Brain microvascular endothelial cell (primary cell): Measurements from ENCODE around the gene MYBPHL.

Experiments
- DNase-seq: peaks from one replicate; pipeline ENCODE4 v3.0.0-alpha.2; 2020
- H3K27ac ChIP-seq: fragments of 250-450 bp; sonication (Bioruptor Pico); 2 replicates; pipeline ENCODE4 v1.5.1; 2020; ENCODE audit warnings: mild to moderate bottlenecking, moderate library complexity
- H3K27me3 ChIP-seq: fragments of 250-450 bp; sonication (Bioruptor Pico); replicated peaks from 2 replicates; pipeline ENCODE4 v1.5.1; 2020; ENCODE audit warnings: mild to moderate bottlenecking
- H3K36me3 ChIP-seq: fragments of 250-450 bp; sonication (Bioruptor Pico); replicated peaks from 2 replicates; pipeline ENCODE4 v1.5.1; 2020; ENCODE audit warnings: mild to moderate bottlenecking
- H3K4me3 ChIP-seq: 2 replicates; pipeline ENCODE4 v1.5.1; 2011; ENCODE audit warnings: low read depth, mild to moderate bottlenecking, control low read depth, low read length, moderate library complexity
- in situ Hi-C: cut with HindIII; loops from 2 replicates; pipeline ENCODE4 v1.10.0; 2017; ENCODE audit warnings: low sequenced_read_pairs, low pct_ligation_motif_present
- TF ChIP-seq, protein P1 (sequence below): IDR thresholded peaks from 2 replicates; pipeline ENCODE4 v1.5.1; 2011; ENCODE audit warnings: low read depth, mild to moderate bottlenecking, moderate library complexity, low read length, control low read depth, inconsistent platforms; ENCODE audit errors: missing control alignments

The MYBPHL gene

DNA sequence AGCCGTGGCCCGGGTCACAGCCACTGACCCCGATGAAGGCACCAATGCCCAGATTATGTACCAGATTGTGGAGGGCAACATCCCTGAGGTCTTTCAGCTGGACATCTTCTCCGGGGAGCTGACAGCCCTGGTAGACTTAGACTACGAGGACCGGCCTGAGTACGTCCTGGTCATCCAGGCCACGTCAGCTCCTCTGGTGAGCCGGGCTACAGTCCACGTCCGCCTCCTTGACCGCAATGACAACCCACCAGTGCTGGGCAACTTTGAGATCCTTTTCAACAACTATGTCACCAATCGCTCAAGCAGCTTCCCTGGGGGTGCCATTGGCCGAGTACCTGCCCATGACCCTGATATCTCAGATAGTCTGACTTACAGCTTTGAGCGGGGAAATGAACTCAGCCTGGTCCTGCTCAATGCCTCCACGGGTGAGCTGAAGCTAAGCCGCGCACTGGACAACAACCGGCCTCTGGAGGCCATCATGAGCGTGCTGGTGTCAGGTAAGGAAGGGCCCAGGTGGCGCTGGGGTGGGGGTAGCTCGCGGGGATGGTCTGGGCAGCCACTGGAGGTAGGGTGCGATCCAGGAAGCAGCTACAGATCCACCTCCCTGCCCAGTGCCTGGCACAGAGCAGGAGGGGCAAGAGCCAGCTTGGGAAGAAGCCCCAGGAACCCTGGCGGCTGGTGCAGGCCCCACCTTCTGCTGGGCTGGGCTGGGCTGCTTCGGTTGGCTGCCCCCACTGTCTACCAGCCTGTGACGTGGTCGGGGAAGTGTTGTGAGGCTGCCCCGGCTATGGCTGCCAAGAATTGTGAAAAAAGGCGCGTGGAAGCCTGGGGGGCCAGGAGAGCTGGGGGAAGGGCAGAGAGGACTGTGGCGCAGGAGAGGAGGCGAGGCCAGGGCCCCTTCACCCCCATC lies 53.7 kb downstream of the MYBPHL start:
- Histone ChIP-seq H3K4me3 (no peak overlapping the region), H3K36me3 (no peaks in the 10 kb centered on the region), H3K27me3 (no peaks in the 10 kb centered on the region), H3K27ac (no peak overlapping the region)
- in situ Hi-C loops = no loop called here
- no peak for DNase-seq
- TF ChIP-seq, protein P1, sequence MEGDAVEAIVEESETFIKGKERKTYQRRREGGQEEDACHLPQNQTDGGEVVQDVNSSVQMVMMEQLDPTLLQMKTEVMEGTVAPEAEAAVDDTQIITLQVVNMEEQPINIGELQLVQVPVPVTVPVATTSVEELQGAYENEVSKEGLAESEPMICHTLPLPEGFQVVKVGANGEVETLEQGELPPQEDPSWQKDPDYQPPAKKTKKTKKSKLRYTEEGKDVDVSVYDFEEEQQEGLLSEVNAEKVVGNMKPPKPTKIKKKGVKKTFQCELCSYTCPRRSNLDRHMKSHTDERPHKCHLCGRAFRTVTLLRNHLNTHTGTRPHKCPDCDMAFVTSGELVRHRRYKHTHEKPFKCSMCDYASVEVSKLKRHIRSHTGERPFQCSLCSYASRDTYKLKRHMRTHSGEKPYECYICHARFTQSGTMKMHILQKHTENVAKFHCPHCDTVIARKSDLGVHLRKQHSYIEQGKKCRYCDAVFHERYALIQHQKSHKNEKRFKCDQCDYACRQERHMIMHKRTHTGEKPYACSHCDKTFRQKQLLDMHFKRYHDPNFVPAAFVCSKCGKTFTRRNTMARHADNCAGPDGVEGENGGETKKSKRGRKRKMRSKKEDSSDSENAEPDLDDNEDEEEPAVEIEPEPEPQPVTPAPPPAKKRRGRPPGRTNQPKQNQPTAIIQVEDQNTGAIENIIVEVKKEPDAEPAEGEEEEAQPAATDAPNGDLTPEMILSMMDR = no peak

DNA sequence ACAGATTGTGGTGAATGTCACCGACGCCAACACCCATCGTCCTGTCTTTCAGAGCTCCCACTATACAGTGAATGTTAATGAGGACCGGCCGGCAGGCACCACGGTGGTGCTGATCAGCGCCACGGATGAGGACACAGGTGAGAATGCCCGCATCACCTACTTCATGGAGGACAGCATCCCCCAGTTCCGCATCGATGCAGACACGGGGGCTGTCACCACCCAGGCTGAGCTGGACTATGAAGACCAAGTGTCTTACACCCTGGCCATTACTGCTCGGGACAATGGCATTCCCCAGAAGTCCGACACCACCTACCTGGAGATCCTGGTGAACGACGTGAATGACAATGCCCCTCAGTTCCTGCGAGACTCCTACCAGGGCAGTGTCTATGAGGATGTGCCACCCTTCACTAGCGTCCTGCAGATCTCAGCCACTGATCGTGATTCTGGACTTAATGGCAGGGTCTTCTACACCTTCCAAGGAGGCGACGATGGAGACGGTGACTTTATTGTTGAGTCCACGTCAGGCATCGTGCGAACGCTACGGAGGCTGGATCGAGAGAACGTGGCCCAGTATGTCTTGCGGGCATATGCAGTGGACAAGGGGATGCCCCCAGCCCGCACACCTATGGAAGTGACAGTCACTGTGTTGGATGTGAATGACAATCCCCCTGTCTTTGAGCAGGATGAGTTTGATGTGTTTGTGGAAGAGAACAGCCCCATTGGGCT lies 54.5 kb downstream of the MYBPHL start:
- Histone ChIP-seq H3K27me3 (no peaks in the 10 kb centered on the region), H3K4me3 (no peak overlapping the region), H3K27ac (no peak overlapping the region), H3K36me3 (no peaks in the 10 kb centered on the region)
- no peak for DNase-seq
- in situ Hi-C loops = no loop called here
- TF ChIP-seq, protein P1 = no peak

DNA sequence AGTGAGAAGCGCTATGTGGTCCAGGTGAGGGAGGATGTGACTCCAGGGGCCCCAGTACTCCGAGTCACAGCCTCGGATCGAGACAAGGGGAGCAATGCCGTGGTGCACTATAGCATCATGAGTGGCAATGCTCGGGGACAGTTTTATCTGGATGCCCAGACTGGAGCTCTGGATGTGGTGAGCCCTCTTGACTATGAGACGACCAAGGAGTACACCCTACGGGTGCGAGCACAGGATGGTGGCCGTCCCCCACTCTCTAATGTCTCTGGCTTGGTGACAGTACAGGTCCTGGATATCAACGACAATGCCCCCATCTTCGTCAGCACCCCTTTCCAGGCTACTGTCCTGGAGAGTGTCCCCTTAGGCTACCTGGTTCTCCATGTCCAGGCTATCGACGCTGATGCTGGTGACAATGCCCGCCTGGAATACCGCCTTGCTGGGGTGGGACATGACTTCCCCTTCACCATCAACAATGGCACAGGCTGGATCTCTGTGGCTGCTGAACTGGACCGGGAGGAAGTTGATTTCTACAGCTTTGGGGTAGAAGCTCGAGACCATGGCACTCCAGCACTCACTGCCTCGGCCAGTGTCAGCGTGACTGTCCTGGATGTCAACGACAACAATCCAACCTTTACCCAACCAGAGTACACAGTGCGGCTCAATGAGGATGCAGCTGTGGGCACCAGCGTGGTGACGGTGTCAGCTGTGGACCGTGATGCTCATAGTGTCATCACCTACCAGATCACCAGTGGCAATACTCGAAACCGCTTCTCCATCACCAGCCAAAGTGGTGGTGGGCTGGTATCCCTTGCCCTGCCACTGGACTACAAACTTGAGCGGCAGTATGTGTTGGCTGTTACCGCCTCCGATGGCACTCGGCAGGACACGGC lies 55.3 kb downstream of the MYBPHL start:
- in situ Hi-C loops = no loop called here
- H3K27ac ChIP-seq = no peak overlapping the region
- TF ChIP-seq, protein P1 = no peak
- DNase-seq = no peak
- no peak overlapping the region for H3K4me3 ChIP-seq
- H3K36me3 ChIP-seq = no peaks in the 10 kb centered on the region
- H3K27me3 ChIP-seq = no peaks in the 10 kb centered on the region

DNA sequence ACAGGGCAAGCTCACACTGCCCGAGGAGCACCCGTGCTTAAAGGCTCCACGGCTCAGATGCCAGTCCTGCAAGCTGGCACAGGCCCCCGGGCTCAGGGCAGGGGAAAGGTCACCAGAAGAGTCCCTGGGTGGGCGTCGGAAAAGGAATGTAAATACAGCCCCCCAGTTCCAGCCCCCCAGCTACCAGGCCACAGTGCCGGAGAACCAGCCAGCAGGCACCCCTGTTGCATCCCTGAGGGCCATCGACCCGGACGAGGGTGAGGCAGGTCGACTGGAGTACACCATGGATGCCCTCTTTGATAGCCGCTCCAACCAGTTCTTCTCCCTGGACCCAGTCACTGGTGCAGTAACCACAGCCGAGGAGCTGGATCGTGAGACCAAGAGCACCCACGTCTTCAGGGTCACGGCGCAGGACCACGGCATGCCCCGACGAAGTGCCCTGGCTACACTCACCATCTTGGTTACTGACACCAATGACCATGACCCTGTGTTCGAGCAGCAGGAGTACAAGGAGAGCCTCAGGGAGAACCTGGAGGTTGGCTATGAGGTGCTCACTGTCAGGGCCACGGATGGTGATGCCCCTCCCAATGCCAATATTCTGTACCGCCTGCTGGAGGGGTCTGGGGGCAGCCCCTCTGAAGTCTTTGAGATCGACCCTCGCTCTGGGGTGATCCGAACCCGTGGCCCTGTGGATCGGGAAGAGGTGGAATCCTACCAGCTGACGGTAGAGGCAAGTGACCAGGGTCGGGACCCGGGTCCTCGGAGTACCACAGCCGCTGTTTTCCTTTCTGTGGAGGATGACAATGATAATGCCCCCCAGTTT lies 56.1 kb downstream of the MYBPHL start:
- DNase-seq = no peak
- Histone ChIP-seq H3K36me3 (no peaks in the 10 kb centered on the region), H3K27ac (no peak overlapping the region), H3K4me3 (no peak overlapping the region), H3K27me3 (no peaks in the 10 kb centered on the region)
- TF ChIP-seq, protein P1 = no peak
- in situ Hi-C loops = no loop called here

DNA sequence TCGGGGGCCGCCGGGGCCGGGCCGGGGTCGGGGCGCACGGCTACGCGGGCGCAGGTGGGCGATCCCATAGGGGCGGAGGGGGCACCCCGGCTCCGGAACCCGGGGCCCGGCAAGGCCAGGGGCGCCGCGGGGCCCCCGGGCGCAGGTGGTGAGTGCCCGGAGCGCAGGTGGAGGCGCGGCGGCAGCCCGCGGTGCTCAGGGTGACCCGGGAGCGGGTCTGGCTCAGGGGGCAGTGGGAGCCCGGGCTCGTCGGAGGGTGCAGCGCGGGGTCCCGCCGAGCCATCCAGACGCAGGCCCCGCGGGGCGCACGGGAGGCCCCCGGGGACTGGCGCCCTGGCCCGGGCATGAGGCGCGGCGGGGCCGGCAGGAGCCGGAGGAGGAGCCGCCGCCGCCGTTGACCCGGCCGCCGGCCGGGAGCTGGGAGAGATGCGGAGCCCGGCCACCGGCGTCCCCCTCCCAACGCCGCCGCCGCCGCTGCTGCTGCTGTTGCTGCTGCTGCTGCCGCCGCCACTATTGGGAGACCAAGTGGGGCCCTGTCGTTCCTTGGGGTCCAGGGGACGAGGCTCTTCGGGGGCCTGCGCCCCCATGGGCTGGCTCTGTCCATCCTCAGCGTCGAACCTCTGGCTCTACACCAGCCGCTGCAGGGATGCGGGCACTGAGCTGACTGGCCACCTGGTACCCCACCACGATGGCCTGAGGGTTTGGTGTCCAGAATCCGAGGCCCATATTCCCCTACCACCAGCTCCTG lies 57.0 kb downstream of the MYBPHL start:
- Histone ChIP-seq H3K4me3 (peak overlapping the region; percentile 37), H3K27me3 (no peaks in the 10 kb centered on the region), H3K36me3 (no peaks in the 10 kb centered on the region), H3K27ac (no peak overlapping the region)
- no peak for DNase-seq
- in situ Hi-C loops = no loop called here
- TF ChIP-seq, protein P1 = no peak
